ENCODE measurements around the gene NELL1. TPM values are rescaled to one million over a fixed set of nuclear protein-coding genes. Genes with fewer than 3 reads are reported as not detected.
"Not testable (repeated sequence)": the region's sequence is repeated elsewhere in the genome, so short reads cannot be mapped to it uniquely, and the experiment has no call there.

The NELL1 gene
- total RNA-seq, 4 donors from 2014 or later: not detected

DNA sequence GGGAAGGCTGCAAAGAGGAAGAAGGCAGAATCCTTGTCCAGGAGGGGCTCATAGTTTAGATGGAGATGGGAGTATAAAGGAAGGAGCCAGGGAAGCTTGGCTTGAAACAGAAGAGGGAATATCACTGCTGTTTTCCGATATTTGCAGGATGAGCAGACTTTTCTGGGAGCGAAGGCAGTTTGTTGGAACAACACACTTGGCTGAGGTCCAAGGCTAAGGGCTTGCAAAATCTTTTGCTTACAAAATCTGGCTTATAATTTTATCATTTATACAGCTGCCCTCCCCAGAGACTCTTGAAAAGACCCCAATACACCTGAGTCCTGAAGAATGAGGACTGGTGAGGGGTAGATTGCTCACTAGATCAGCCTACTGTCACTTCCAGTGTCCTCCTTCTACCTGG is 174.8 kb downstream of the NELL1 start:
- H3K27me3 ChIP-seq: no peaks in the 10 kb centered on the region
- TF ChIP-seq POLR2A (IDR thresholded peaks at IDR 0.05) (no peak), CTCF (IDR thresholded peaks at IDR 0.05 in 4 of 5, conservative IDR thresholded peaks at IDR 0.05 in 1 of 5) (no peak)

DNA sequence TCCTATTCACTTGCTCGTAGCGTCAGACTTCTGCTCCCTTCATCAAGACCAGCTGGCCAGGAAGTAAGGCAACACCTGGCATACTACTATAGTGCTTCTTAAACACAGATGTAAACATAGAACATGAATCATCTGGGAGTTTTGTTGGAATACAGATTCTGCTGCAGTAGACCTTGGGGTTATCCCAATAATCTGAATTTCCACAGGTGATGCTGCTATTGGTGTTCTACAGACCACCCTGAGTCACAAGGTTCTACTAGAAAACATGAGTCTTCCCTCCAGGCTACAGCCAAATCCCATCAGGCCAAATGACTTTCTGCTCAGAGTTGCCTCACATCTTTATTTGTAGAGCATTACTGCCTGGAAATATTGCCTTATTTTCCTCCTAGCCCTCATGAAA is 175.2 kb downstream of the NELL1 start:
- DNase-seq (no peak), ATAC-seq (no peak)
- no peaks in the 10 kb centered on the region for H3K27me3 ChIP-seq
- intact Hi-C loops (cut with DNase I; ENCODE audit: low total_unique reads) (no loop called here), in situ Hi-C loops (cut with MboI; ENCODE audit: low sequenced_read_pairs in 4 of 4) (no loop called here)
- no peaks in the 10 kb centered on the region for H3K4me1 ChIP-seq
- H3K36me3 ChIP-seq: no peaks in the 10 kb centered on the region
- no peaks in the 10 kb centered on the region for H3K9me3 ChIP-seq
- no peak overlapping the region for H3K4me3 ChIP-seq
- H3K27ac ChIP-seq: no peak overlapping the region
- TF ChIP-seq CTCF (IDR thresholded peaks at IDR 0.05 in 4 of 5, conservative IDR thresholded peaks at IDR 0.05 in 1 of 5) (no peak), POLR2A (IDR thresholded peaks at IDR 0.05) (no peak)

More for the DNA sequence above, 174.8 kb downstream of the NELL1 start:
- Histone ChIP-seq H3K4me3 (no peak overlapping the region), H3K36me3 (no peaks in the 10 kb centered on the region), H3K27ac (no peak overlapping the region), H3K9me3 (no peaks in the 10 kb centered on the region), H3K4me1 (no peaks in the 10 kb centered on the region)
- no peak for DNase-seq
- in situ Hi-C loops (cut with MboI; ENCODE audit: low sequenced_read_pairs in 4 of 4): no loop called here
- ATAC-seq: no peak
- intact Hi-C loops (cut with DNase I; ENCODE audit: low total_unique reads): no loop called here

DNA sequence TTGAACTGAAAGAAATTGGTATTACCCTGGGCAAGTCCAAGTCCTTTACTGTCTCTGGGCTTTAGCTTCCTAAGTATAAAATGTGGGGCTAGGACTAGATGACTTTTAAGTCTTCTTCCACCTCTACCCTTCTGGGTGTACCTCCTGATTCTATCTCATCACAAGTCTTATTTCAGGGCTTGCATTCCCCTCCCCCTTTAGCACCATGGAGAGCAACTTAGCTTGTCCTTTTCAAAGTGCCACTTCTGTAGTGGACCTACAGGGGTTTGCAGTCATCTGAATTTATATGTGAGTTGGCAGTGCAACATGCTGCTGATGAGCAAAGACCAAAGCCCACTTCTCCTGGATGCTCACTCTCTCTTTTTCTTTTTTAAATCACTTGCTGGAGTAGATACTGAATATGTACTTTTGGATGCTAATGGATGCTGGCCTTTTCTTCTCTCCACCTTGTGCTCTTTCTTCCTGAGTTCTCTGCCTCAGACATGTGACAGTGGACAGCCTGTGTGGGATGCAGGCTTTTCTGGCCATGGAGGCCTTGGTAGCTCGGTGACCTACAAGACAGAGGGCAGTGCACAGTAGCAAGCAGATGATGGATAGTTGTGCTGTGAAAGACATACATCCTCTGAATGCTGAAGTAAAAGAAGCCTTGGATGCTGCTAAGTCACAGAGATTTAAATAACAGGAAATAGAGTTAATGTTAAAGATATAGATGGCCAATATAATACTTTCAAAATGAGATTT is 185.0 kb downstream of the NELL1 start:
- H3K4me1 ChIP-seq: no peaks in the 10 kb centered on the region
- TF ChIP-seq CTCF (IDR thresholded peaks at IDR 0.05 in 4 of 5, conservative IDR thresholded peaks at IDR 0.05 in 1 of 5): no peak
- no peak for TF ChIP-seq POLR2A (IDR thresholded peaks at IDR 0.05)
- in situ Hi-C loops (cut with MboI; ENCODE audit: low sequenced_read_pairs in 4 of 4) (no loop called here), intact Hi-C loops (cut with DNase I; ENCODE audit: low total_unique reads) (no loop called here)
- no peaks in the 10 kb centered on the region for H3K27me3 ChIP-seq
- no peaks in the 10 kb centered on the region for H3K36me3 ChIP-seq
- ATAC-seq (no peak), DNase-seq (no peak)
- H3K4me3 ChIP-seq: no peak overlapping the region
- no peaks in the 10 kb centered on the region for H3K9me3 ChIP-seq
- H3K27ac ChIP-seq: no peak overlapping the region

DNA sequence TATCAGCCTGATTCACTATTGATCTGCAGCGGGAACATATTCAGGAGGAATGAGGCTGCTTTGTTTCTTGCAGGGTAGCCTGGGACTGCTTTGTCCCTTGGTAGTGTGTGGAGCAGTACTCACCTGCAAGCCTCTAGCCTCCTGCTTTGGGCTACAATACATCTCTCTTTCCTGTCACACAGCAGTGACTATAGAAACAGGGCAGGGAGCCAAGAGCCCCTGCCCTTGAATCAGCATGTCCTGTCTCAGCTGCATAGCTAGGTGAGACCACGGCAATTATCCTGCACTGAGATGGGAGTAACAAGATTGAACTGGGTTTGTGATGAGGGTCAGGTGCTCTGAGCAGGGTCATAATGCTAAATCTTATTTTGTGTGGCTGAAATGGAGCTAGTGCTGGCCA is 191.9 kb downstream of the NELL1 start:
- H3K27me3 ChIP-seq: no peaks in the 10 kb centered on the region
- TF ChIP-seq POLR2A (IDR thresholded peaks at IDR 0.05) (no peak), CTCF (IDR thresholded peaks at IDR 0.05 in 4 of 5, conservative IDR thresholded peaks at IDR 0.05 in 1 of 5) (no peak)
- intact Hi-C loops (cut with DNase I; ENCODE audit: low total_unique reads) (no loop called here), in situ Hi-C loops (cut with MboI; ENCODE audit: low sequenced_read_pairs in 4 of 4) (no loop called here)
- DNase-seq: no peak
- ATAC-seq: no peak
- H3K27ac ChIP-seq: no peak overlapping the region
- no peak overlapping the region for H3K4me3 ChIP-seq
- no peaks in the 10 kb centered on the region for H3K9me3 ChIP-seq
- no peaks in the 10 kb centered on the region for H3K36me3 ChIP-seq
- H3K4me1 ChIP-seq: no peaks in the 10 kb centered on the region

DNA sequence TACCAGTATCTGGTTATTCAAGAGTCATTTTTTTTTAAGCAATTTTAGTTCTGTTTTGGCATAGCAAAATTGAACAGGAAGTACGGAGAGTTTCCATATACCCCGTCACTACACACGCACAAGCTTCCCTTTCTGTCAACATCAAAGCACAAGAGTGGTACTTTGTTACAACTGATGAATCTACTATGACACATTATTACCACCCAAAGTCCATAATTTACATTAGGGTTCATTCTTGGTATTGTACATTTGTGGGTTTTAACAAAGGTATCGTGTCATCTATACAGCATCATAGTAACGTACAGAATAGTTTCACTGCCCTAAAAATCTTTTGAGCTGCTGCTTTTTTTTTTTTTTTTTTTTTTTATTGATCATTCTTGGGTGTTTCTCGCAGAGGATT is 192.9 kb downstream of the NELL1 start:
- H3K27ac ChIP-seq; H3K27me3 ChIP-seq; in situ Hi-C loops (cut with MboI; ENCODE audit: low sequenced_read_pairs in 4 of 4); intact Hi-C loops (cut with DNase I; ENCODE audit: low total_unique reads); H3K9me3 ChIP-seq; H3K36me3 ChIP-seq; H3K4me3 ChIP-seq; H3K4me1 ChIP-seq; ATAC-seq; DNase-seq: not testable (repeated sequence)
